Right atrium auricular region (tissue), 2 donors: Measurements from ENCODE around the gene PMPCB. TPM values are rescaled to one million over a fixed set of nuclear protein-coding genes. Genes with fewer than 3 reads are reported as not detected.
A peak's percentile ranks its signal among the peaks of the same experiment; 100 is the strongest.
"Not testable (repeated sequence)": the region's sequence is repeated elsewhere in the genome, so short reads cannot be mapped to it uniquely, and the experiment has no call there.

Experiments used
- DNase-seq: peaks from one replicate; pipeline ENCODE4 v3.0.0-alpha.2; 2019; ENCODE audit warnings: low spot score
- H3K27ac ChIP-seq, 2 donors: fragments of 200-600 bp; sonication (generic); 1 replicate in 1 of 2; 2 replicates in 1 of 2; pipeline ENCODE4 v1.5.1; 2016 to 2019
- H3K27me3 ChIP-seq, 2 donors: fragments of 200-600 bp; sonication (generic); one replicate each; pipeline versions ENCODE4 v1.5.1 to v1.6.0; 2017 to 2019
- H3K36me3 ChIP-seq: fragments of 200-600 bp; sonication (generic); one replicate; pipeline ENCODE4 v1.5.1; 2016
- H3K4me1 ChIP-seq, 2 donors: fragments of 200-600 bp; sonication (generic); one replicate each; pipeline versions ENCODE4 v1.5.1 to v1.6.0; 2017 to 2019
- H3K4me3 ChIP-seq, 2 donors: fragments of 200-600 bp; sonication (generic); 1 replicate in 1 of 2; 2 replicates in 1 of 2; pipeline ENCODE4 v1.5.1; 2017 to 2019; ENCODE audit warnings: mild to moderate bottlenecking in 1 of 2, moderate library complexity in 1 of 2
- H3K9me3 ChIP-seq, 2 donors: fragments of 200-600 bp; sonication (generic); one replicate each; pipeline ENCODE4 v1.5.1; 2019
- total RNA-seq, 2 donors: library from RNA; depleted of rRNA; stranded (reverse); fragments of >200 nt; gene quantifications; one replicate each; pipeline ENCODE4 v1.1.0, GENCODE V29; 2016
- TF ChIP-seq, protein P1 (sequence below), 2 donors: fragments of 200-600 bp; sonication (generic); IDR thresholded peaks; one replicate each; pipeline ENCODE4 v1.5.1; 2019; ENCODE audit warnings: antibody characterized with exemption in 2 of 2

PMPCB gene
- total RNA-seq, 2 donors from 2014 or later: 37.2 to 47.4 TPM

DNA sequence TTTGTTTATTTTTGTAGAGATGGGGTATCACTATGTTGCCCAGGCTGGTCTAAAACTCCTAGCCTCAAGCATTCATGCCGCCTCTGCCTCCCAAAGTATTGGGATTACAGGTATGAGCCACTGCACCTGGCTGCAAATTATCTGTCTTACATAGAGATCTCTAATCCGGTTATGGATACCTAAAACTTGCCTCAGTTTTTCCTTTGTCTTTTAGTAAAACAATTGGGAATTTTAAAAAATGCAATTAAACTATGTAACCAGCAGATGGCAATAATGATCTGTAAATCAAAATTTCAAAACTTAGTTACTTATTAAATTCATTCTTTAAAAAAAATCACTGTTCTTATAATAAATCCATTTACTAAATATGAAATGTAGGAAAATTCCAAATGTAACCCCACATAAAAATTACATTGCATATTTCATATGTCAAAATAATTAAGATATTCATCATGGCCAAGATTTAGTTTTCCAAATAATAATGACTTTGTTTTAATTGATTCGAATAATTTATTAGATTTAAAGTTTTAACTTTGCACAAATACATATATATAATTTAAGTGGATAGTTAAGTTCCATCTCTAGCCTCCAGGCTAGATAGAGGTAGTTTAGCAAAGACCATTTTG, 14.3 kb upstream of the PMPCB start:
- TF ChIP-seq, protein P1, sequence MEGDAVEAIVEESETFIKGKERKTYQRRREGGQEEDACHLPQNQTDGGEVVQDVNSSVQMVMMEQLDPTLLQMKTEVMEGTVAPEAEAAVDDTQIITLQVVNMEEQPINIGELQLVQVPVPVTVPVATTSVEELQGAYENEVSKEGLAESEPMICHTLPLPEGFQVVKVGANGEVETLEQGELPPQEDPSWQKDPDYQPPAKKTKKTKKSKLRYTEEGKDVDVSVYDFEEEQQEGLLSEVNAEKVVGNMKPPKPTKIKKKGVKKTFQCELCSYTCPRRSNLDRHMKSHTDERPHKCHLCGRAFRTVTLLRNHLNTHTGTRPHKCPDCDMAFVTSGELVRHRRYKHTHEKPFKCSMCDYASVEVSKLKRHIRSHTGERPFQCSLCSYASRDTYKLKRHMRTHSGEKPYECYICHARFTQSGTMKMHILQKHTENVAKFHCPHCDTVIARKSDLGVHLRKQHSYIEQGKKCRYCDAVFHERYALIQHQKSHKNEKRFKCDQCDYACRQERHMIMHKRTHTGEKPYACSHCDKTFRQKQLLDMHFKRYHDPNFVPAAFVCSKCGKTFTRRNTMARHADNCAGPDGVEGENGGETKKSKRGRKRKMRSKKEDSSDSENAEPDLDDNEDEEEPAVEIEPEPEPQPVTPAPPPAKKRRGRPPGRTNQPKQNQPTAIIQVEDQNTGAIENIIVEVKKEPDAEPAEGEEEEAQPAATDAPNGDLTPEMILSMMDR (IDR thresholded peaks at IDR 0.05): peak in 1 of 2 donors; percentile 21
- not testable (repeated sequence) for H3K27ac ChIP-seq, H3K36me3 ChIP-seq, H3K9me3 ChIP-seq, H3K27me3 ChIP-seq, H3K4me3 ChIP-seq, H3K4me1 ChIP-seq, DNase-seq

DNA sequence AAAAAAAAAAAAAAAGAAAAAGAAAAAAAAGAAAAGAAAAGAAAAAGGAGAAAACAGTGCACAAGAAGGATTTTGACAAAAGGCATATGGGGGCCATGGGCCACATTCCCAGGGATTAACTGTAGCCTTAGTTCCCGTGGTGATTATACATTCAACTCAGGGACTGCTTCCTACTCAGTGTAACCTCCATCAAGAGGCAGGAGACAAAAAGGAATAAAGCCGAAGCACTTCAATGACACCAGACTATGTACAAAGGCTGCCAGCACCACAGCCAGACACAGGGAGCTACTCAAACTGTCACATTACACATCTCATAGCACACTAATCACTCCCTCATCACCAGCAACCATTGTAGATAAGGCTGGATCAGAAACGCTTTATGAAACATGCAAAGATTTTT, 5.1 kb upstream of the PMPCB start:
- no peak for DNase-seq
- no peak overlapping the region for H3K4me3 ChIP-seq
- no peaks in the 10 kb centered on the region for H3K27me3 ChIP-seq
- H3K9me3 ChIP-seq: no peaks in the 10 kb centered on the region
- H3K27ac ChIP-seq: no peak overlapping the region
- H3K4me1 ChIP-seq: peaks cover 0 to 7% of the 10 kb centered on the region in 2 donors
- TF ChIP-seq, protein P1 (IDR thresholded peaks at IDR 0.05): no peak
- no peaks in the 10 kb centered on the region for H3K36me3 ChIP-seq

DNA sequence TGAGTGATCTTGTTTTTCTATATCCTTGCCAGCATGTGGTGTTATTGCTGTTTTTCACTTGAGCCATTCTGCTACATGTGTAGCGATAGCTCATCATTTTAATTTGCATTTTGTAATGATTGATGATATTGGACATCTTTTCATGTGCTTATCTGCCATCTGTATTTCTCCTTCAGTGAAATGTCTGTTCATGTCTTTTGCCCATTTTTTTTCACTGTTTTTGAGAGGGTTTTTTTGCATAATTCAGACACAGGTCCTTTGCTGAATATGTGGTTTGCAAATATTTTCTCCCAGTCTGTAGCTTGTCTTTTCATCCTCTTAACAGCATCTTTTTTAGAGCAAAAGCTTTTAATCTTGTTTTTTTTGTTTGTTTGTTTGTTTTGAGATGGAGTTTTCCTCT, 3.7 kb upstream of the PMPCB start:
- TF ChIP-seq, protein P1 (IDR thresholded peaks at IDR 0.05): no peak
- H3K27ac ChIP-seq: no peak overlapping the region
- H3K27me3 ChIP-seq: no peaks in the 10 kb centered on the region
- H3K9me3 ChIP-seq: no peaks in the 10 kb centered on the region
- H3K36me3 ChIP-seq: no peaks in the 10 kb centered on the region
- H3K4me3 ChIP-seq: no peak overlapping the region
- H3K4me1 ChIP-seq: peaks cover 0 to 15% of the 10 kb centered on the region in 2 donors
- no peak for DNase-seq

DNA sequence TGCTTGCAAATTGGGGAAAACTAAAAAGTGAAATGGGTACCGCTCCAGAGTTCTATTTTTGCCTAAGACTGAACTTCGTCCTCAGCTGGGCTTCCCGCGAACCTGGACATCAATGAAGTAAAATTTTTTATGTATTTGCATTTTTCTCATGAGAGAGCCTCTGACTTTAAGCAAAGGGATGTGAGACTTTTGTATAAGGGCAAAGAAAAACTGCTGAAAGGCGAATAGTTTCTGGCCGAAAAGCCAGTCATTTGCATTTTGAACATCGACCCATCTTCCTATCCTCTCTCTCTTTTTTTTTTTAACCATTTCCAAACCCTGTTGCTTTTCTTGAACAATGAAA, 573 bp downstream of the PMPCB start:
- Histone ChIP-seq H3K27me3 (no peaks in the 10 kb centered on the region), H3K36me3 (peaks cover 38% of the 10 kb centered on the region), H3K9me3 (no peaks in the 10 kb centered on the region), H3K4me3 (peak overlapping the region; percentile 81 to 83), H3K27ac (peak overlapping the region; percentile 74 to 81), H3K4me1 (peaks cover 0 to 20% of the 10 kb centered on the region in 2 donors)
- DNase-seq: no peak
- TF ChIP-seq, protein P1 (IDR thresholded peaks at IDR 0.05): no peak

DNA sequence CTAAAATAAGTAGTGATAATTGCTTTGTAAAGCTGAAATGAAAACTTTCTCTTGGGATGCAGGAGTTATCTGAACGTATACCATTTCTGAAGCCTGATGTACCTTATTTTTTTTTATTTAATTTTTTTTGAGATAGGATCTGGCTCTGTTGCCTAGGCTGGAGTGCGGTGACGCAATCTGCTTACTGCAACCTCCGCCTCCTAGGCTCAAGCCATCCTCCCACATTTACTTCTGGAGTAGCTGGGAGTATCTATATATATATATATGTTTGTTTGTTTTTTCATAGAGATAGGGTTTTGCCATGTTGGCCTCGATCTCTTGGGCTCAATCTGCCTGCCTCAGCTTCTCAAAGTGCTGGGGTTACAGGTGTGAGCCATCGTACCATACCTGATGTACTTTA, 2.4 kb downstream of the PMPCB start:
- no peak for DNase-seq

More for the DNA sequence above, 2.4 kb downstream of the PMPCB start:
- Histone ChIP-seq H3K36me3 (peaks cover 54% of the 10 kb centered on the region), H3K4me3 (no peak overlapping the region), H3K4me1 (peaks cover 0 to 20% of the 10 kb centered on the region in 2 donors), H3K9me3 (no peaks in the 10 kb centered on the region), H3K27ac (no peak overlapping the region), H3K27me3 (no peaks in the 10 kb centered on the region)
- TF ChIP-seq, protein P1 (IDR thresholded peaks at IDR 0.05): no peak
